HG03342 (cell line): ENCODE data around the gene CCNA1.

Experiments used
- ATAC-seq: cut with Tn5 transposase; IDR thresholded peaks from one replicate; pipeline ENCODE4 v1.9.1; 2021; ENCODE audit warnings: mild to moderate bottlenecking, moderate library complexity; ENCODE audit not compliant: unreplicated experiment

CCNA1 gene

DNA sequence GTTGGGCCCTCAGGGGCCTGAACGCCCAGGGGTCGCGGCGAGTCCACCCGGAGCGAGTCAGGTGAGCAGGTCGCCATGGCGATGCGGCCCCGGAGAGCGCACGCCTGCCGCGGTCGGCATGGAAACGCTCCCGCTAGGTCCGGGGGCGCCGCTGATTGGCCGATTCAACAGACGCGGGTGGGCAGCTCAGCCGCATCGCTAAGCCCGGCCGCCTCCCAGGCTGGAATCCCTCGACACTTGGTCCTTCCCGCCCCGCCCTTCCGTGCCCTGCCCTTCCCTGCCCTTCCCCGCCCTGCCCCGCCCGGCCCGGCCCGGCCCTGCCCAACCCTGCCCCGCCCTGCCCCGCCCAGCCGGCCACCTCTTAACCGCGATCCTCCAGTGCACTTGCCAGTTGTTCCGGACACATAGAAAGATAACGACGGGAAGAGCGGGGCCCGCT is at the start of gene CCNA1:
Gene CCNA1 (plus strand): TSS at position 390 of the 439 bp plus-strand sequence. CDS start 562 bp downstream, outside the sequence.
- no peak for ATAC-seq

DNA sequence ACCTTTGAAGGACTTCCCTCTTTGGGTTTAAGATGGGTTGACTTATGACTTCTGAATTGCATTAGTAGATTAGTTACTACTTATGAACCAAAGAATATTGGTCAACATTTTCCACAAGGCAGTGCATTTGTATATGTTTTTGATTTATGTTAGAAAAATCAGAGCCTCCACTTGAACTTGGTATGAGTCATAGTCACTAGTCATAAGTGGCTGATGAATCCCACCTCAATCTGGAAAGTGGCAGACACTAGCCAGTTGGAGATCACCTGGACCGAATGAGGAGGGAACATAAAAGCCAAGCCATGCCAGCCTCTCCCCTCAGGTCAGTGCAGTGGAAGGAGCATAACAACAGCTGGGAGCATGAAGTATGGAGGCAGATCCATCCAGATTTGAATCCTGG is 46.8 kb upstream of the CCNA1 start:
- ATAC-seq: no peak

DNA sequence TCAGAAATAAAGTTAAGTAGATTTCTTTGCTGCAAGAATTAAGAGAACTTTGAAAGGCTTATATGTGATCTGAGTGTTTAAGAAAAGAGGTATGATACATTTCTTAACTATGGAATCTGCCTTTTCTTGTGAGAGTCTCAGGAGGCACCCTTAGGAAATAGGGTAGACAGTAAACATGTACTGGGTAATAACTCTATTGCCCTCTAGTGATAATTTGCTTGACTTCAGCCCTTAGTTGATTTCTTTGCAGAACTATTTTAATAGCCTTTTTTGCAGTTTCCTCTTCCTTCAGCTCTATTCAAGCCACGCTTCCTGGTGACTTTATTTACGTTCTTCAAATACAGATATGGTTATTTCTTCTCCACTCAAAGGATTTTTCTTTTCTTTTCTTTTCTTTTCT is 37.0 kb upstream of the CCNA1 start:
- no peak for ATAC-seq

DNA sequence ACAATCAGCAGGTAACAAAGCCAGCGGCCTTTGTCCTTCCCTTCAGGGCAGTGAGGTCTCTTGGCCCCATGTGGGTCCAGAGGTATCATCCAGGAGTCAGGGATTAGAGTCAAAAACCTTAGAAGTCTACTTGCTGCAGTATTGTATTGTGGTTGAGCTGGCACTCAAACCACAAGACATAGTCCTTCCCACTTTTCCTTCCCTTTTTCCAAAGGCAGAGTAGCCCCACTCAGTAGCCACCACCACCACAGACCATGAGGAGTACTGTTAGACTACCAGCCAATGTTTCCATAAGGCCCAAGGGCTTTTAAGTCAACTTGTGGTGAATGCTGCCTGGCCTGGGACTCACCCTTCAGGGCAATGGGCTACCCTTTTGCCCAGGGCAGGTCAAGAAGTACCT is 27.1 kb upstream of the CCNA1 start:
- no peak for ATAC-seq

DNA sequence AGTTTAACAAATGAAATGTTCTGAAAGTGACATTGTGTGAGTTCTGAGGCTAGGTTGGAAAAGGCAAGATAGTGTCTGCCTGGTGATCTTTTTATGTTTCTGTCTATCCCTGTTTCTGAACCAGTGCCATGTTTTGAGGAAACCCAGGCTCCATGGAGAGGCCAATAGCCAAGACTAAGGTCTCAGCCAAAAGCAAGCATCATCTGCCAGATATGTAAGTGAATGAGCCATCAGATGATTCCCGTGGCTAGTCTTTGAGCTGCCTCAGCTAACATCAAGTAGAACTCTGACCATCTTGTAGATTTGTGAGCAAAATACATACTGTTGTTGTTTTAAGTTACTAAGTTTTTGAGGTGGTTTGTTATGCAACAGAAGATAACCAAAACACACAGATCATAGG is 19.6 kb upstream of the CCNA1 start:
- no peak for ATAC-seq

DNA sequence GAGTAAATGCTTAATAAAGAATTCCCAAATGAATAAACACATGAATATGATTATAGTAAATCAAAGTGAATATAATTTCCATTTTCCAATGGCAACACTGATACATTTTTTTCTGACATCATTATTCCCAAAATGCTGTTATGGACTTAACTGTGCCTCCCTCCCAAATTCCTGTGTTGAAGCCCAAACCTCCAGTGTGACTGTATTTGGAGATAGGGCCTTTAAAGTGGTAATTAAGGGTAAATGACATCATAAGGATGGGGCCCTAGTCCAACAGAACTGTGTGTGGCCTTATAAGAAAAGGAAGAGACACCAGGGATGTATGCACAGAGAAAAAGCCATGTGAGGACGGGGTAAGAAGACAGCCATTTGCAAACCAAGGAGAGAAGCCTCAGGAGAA is 19.1 kb upstream of the CCNA1 start:
- ATAC-seq: no peak

DNA sequence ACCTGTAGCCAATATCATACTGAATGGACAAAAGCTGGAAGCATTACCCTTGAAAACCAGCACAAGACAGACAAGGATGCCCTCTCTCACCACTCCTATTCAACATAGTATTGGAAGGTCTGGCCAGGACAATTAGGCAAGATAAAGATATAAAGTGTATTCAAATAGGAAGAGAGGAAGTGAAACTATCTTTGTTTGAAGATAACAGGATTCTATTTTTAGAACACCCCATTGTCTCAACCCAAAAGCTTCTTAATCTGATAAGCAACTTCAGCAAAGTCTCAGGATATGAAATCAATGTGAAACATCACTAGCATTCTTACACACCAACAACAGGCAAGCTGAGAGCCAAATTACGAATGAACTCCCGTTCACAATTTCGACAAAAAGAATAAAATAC is 17.8 kb upstream of the CCNA1 start:
- ATAC-seq: no peak

DNA sequence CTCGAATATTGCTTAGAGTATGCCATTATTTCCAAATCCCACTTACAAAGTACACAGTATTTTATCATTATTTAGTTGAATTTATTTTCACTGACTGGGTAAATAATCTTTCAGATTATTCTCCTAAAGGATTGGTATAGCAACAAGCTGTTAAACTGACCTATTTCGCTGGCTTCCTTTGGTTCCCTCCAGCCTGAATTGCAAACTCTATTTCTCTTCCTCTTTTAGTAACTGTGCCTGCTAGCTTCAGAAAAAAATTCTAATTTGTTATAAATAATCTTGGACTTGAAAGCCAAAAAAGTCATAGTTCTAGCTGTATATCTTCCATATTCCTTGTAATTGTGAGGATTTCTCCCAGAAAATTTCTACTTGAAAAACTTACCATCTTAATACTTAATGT is 15.0 kb upstream of the CCNA1 start:
- no peak for ATAC-seq

DNA sequence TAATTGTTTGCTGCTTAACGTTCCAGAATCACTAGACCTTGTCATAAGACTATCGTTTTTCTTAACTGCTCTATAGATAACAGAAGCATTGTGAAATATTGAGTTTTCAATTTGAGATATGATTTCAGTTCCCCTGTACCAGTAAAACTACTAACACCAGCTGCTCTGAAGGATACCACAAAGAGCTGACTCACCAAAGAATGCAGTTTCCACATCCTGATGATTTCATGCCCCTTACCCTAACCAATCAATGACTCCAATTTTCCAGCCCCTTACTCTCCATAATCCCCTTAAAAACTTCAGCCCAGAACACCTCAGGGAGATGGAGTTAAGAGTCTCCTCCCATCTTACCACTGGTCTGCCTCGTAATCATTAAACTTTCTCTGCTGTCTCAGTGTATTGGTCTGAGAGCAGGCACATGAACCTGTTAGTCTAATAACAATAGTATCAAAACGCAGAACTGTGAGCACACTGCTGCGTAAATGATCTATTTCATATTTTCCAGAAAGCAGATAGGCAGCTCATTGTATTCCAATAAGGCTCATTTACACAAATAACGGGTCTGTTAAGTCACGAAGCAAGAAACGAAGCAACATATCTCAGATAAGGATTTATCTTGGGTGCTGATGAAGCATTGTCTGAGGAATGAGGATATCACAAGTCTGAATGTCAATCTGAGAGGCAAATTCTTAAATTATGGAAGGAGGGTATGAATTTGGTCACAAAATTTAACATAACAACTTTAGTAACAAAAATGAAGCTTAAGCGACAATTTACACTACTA is 14.1 kb upstream of the CCNA1 start:
- peak; percentile 82 for ATAC-seq

DNA sequence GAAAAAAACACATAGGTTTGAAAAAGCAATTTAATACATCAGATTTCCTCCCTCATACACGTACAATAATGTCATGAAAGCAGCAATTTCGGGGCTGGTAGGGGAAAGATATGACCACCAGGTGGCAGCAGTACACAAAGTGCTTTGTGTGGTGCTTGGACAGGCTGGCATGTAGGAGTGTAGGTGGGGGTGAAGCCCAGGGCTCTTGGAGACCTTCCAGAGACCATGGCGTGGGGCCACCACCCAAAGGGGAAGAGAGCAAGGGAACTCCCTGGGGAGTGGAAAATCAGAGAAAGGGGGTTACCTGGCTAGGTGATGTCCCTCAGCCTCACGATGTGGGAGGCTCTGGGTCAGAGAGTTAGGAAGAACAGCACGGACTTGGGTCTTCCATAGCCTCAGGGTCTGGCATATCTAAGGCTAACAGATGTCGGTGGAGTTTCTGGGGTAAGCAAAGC is 11.8 kb upstream of the CCNA1 start:
- ATAC-seq: peak; percentile 70

DNA sequence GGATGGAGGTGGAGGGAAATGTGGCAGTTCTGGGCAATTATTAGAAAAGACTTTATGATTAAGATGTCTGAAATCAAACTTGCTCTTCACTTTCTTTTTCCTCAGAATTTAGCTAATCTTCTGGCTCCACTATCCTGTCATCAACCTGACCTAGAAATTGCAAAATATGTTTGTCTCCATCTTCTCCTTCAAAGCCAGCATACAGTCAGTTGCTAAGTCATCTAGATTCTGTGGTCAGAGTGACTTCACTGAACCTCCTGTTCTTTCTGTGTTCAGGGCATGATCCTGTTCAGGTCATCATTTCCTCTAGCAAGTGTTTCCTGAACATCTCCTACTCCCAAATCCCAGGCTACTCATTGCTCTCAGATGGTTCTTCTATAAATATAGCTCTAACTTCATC is 10.8 kb upstream of the CCNA1 start:
- ATAC-seq: no peak

DNA sequence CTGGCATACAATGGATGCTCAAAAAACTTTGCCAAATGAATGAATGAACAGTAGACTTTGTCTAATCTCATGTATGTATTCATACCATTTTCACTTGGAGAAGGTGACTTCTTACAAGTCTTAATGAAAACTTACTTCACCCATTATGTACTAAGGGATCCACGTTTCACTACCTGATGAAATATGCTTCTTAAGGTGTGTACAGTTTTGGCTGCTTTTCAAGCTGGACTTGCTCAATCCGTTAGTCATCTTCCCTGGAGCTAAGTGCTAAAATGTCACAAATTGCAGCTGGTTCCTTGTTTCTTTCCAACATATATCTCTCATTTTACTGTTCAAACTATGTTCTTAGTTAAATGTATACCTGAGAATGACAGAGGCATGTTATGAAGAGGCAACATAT is 4.2 kb upstream of the CCNA1 start:
- no peak for ATAC-seq

DNA sequence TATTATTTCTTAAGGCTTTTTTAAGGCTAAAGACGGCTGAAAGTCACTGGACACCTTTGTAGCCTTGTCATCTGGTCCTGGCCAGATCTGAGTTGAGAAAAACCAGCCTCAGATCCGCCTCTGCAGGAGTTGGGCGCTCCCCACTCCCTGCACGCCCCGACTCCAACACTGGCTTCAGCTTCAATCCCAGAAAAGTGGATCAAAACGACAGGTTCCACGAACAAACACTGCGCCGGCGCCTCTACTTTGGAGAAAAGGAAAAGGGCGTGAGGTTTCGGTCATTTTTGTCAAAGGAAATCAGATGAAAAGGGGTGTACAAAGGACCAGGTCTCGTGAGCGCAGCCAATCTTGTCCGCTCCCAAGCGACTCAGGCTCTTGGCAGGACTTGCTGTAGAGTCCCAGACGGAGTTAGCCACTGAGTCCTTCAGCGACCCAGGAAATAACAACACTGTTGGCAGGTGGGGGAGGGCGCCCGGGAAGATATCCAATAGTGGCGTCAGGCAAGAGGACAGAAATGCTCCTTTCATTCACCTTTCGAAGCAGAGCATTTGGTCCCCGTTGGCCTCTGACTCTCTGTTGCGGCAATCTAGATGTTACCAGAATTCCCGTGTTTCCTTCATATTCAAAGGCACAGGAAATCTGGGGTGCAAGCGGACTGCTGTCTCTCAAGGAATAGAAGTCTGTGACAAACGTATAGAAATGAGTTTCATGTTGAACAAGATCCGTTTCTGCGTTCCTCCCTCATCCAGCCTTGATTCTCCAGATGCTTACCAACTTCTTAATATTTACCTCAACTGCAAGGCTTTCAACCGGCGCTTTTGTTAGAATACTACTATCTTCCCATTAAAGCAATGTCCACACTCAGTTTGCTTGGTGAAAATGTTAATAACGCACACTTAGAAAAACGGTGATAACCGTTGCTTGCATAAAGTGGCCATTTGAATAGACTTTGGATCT is 1.8 kb upstream of the CCNA1 start:
- no peak for ATAC-seq

DNA sequence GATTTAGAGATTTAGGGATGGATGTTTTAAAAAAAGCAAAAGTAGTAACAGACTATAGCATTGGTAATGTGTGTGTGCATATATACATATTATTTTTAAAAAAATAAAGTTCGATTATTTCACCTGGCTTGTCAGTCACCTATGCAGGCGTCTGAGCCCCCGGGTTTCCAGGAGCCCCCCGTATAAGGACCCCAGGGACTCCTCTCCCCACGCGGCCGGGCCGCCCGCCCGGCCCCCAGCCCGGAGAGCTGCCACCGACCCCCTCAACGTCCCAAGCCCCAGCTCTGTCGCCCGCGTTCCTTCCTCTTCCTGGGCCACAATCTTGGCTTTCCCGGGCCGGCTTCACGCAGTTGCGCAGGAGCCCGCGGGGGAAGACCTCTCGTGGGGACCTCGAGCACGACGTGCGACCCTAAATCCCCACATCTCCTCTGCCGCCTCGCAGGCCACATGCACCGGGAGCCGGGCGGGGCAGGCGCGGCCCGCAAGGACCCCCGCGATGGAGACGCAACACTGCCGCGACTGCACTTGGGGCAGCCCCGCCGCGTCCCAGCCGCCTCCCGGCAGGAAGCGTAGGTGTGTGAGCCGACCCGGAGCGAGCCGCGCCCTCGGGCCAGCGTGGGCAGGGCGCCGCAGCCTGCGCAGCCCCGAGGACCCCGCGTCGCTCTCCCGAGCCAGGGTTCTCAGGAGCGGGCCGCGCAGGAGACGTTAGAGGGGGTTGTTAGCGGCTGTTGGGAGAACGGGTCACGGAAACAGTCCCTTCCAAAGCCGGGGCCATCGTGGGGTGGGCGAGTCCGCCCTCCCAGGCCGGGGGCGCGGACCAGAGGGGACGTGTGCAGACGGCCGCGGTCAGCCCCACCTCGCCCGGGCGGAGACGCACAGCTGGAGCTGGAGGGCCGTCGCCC is 840 bp upstream of the CCNA1 start:
- ATAC-seq: no peak

DNA sequence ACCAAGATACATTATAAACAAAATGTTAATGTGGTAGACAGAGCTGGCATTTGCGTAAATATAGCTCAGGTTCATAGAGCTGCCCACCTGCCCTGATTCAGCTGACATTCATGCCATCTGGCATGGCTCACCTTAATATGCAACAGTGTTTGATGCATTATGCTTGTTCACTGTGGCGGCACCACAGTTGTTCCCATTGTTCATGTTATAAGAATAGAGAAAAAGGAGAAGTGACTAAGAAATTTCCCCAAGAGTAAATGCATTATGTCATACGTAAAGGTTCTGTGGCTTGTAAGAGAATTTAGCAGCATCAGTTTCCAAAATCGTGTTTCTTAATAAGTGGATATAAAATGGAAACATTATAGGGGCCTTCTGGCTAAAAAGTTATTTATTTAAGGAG is 4.5 kb downstream of the CCNA1 start:
- ATAC-seq: no peak

DNA sequence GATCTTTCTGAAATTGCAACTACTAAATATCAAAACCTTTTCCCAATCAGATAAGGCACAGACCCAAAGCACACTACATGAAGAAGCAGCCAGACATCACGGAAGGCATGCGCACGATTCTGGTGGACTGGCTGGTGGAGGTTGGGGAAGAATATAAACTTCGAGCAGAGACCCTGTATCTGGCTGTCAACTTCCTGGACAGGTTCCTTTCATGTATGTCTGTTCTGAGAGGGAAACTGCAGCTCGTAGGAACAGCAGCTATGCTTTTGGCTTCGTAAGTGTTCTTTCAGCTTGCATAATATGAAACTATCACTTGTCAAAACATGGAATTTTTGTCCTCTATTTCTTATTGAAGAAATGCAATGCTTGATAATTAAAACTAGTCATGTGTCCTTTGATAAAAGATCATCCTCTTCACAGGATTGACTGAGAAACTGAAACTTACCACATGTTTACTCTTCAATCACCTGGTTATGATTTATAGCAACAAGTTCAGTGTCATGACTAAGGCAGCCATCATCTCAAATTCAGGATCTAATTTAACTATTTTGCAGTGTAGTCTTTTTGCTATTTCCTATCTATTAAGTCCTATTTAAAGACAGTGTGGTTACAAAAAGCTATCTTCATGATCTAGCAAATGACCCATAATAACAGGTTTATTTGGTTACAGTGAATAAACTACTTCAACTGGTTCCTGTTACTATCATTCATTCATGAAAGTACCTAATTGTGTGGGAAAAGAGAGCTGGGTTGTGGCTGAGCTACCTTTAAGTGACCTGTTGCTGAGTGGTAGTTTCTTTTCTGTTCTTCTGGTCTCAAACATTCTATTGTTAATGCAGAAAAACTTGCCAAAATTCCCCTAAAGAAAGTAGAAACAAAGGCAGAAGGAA is 6.5 kb downstream of the CCNA1 start:
- ATAC-seq: no peak

DNA sequence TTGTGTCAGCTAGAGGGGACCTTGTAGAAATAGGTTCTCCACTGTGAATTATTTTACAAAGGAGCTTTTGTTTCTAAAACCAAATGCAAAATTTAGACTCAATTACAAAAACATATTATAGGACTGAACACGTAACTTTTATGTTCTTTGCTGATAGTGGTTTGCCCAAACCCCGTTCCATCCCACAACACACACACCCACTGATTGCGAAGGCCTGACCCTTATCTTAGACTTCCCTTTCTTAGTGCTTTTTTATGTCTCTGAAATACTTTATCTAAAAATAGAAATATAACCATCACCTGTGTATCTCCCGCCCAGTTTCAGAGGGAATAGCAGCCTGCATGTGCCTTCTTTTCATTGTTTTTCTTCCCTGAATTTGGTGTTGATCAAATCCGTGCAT is 13.0 kb downstream of the CCNA1 start:
- ATAC-seq: no peak

DNA sequence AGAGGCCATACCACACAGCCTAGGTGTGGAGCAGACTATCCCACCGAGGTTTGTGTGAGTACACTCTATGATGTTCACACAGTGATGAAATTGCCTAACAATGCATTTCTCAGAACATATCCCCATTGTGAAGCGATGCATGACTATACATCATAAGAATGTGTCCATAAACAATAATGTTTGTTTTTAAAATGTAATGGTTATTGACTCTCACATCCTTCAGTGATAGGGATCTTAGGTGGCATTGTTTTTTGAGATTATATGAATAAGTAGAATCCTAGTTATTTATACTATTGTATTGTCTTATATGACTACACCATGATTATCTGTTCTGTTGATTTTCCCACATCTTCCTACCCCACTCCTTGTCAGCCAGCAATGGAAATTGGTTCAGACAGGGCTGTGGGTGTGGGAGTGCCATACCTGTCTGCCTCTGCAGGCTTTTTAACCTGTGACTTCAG is 13.6 kb downstream of the CCNA1 start:
- ATAC-seq: no peak

DNA sequence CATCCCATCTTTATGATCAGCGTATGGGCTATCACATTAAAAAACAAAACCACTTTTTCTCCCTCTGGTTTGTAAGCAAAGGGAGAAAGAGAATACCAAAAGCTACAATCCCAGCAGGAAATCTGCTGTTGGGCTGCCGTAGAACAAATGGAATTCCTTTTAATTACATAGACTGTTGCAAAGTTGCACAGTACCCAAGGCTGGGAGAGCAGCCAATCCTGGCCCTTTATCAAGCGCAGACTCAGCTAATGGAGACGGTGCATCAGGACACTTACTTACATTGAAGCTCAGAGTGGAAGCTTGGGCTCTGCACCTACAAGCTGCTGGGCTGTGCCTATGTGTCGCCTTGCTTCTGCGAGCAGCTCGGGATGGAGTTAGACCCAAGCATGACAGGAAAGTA is 15.2 kb downstream of the CCNA1 start:
- no peak for ATAC-seq

DNA sequence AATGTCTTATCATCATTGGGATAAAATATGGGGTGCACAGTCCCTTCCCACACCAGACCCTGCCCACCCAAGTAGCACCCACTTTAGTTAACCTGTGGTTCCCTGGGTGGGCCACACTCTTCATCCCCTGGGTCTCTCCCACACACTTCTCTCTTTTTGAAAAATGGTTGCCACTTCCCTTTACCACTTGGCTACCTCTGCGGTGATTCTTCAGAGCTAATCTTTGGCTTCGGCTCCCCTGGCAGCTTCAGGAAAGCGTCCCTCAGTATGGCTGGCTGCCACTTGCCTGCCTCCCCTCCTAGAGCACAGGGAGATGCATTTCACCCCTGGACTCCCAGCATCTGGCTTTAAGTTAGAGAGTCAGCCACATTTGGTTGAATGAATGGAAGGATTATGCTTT is 18.2 kb downstream of the CCNA1 start:
- no peak for ATAC-seq
